Prostate gland (tissue), 2 donors: ENCODE measurements around the gene ANKRD9.

ENCODE experiments used
- POLR2A ChIP-seq: fragments of 450-650 bp; IDR thresholded peaks from one replicate; pipeline ENCODE4 v1.6.1; 2016; ENCODE audit warnings: antibody characterized with exemption, mild to moderate bottlenecking
- TF ChIP-seq, protein P1 (sequence below), 4 experiments: fragments of 200-600 bp in 2 of 4; fragments of 450-650 bp in 2 of 4; sonication (generic) in 2 of 4; IDR thresholded peaks; 1 replicate in 3 of 4; 2 replicates in 1 of 4; pipeline ENCODE4 v1.5.1; 2016 to 2019; ENCODE audit warnings: antibody characterized with exemption in 4 of 4, mild to moderate bottlenecking in 2 of 4, moderate library complexity in 2 of 4

DNA sequence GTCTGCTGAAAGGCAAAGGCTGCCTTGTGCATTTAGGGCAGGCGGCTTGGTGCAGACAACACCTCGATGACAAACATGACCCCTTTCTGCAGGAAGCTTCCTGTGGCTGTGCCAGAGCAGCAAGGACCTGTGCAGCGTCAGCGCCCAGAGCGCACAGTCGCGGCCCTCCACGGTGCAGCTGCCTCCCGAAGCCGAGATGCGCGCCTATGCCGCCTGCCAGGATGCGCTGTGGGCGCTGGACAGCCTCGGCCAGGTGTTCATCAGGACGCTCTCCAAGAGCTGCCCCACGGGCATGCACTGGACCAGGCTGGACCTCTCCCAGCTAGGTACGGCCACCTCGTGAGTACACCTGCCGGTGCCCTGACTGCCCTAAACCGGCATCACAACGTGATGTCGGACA, 57.3 kb downstream of the ANKRD9 start:
- TF ChIP-seq, protein P1, sequence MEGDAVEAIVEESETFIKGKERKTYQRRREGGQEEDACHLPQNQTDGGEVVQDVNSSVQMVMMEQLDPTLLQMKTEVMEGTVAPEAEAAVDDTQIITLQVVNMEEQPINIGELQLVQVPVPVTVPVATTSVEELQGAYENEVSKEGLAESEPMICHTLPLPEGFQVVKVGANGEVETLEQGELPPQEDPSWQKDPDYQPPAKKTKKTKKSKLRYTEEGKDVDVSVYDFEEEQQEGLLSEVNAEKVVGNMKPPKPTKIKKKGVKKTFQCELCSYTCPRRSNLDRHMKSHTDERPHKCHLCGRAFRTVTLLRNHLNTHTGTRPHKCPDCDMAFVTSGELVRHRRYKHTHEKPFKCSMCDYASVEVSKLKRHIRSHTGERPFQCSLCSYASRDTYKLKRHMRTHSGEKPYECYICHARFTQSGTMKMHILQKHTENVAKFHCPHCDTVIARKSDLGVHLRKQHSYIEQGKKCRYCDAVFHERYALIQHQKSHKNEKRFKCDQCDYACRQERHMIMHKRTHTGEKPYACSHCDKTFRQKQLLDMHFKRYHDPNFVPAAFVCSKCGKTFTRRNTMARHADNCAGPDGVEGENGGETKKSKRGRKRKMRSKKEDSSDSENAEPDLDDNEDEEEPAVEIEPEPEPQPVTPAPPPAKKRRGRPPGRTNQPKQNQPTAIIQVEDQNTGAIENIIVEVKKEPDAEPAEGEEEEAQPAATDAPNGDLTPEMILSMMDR (IDR thresholded peaks at IDR 0.05): no peak
- no peak for TF ChIP-seq POLR2A
